Activated naive CD4-positive, alpha-beta T cell treated with anti-CD3 and anti-CD28 coated beads, Interleukin-2, amount 50 U/mL, for 24 hours (primary cell): Measurements from ENCODE around the gene ARL6IP1.
"Not testable (repeated sequence)": the region's sequence is repeated elsewhere in the genome, so short reads cannot be mapped to it uniquely, and the experiment has no call there.

Source experiments
- H3K27ac Mint-ChIP-seq: one replicate; pipeline ENCODE4 v1.8.0; 2021; ENCODE audit warnings: mild to moderate bottlenecking, mixed read lengths
- H3K27me3 Mint-ChIP-seq: one replicate; pipeline ENCODE4 v1.8.0; 2021; ENCODE audit warnings: mixed read lengths
- H3K36me3 Mint-ChIP-seq: one replicate; pipeline ENCODE4 v1.8.0; 2021; ENCODE audit warnings: mixed read lengths
- H3K4me1 Mint-ChIP-seq: one replicate; pipeline ENCODE4 v1.8.0; 2021; ENCODE audit warnings: mixed read lengths
- H3K4me3 Mint-ChIP-seq: one replicate; pipeline ENCODE4 v1.8.0; 2021; ENCODE audit warnings: mild to moderate bottlenecking, mixed read lengths
- H3K9me3 Mint-ChIP-seq: one replicate; pipeline ENCODE4 v1.8.0; 2021; ENCODE audit warnings: mixed read lengths

Gene ARL6IP1

DNA sequence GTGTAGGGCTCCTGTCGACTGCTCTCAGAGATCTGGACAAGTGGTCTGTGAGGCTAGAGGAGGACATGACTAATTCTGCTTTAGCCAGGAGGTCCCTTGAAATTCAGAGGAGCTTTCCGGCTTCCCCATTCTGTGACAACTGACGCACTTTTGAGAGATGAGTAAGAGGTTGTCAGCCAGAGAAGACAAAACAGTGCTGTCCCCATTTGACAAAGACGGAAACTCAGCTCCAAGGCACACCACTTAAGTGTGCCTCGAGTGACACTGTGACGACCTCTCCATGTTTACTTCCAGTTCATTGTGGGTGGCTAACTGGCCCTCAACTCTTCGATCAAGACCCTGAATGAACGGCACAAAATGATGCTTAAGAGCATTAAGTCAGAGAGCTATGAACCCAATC lies 58.5 kb downstream of the ARL6IP1 start:
- H3K4me3 Mint-ChIP-seq, H3K9me3 Mint-ChIP-seq, H3K4me1 Mint-ChIP-seq, H3K27ac Mint-ChIP-seq, H3K27me3 Mint-ChIP-seq, H3K36me3 Mint-ChIP-seq: not testable (repeated sequence)
